Measurements from ENCODE around the gene GPM6B. TPM values are rescaled to one million over a fixed set of nuclear protein-coding genes. Genes with fewer than 3 reads are reported as not detected.
"Not testable (repeated sequence)": the region's sequence is repeated elsewhere in the genome, so short reads cannot be mapped to it uniquely, and the experiment has no call there.

Gene GPM6B
- polyA plus RNA-seq, 4 donors = 19.0 to 25.2 (median 22.5) TPM

DNA sequence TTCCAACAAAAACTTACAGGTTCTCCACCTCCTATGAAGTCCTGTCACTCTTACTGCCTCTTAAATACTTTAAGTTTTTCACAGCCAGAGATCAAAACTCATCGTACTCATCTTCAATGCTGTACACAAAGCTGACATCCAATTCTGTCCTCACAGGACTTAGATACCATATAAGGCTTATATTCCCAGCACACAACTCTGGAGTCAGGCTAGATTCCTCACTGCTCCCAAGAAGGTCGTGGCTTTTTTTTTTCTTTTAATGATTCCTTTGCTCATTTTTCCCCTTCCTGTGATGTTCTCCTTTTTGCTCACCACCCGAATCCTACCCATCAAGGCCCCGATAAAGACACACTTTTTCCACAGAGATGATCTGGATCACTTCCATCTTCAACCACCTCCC is 83.4 kb downstream of the GPM6B start:
- DNase-seq (ENCODE audit: low read depth in 4 of 4, low spot score in 3 of 4) = no peak

DNA sequence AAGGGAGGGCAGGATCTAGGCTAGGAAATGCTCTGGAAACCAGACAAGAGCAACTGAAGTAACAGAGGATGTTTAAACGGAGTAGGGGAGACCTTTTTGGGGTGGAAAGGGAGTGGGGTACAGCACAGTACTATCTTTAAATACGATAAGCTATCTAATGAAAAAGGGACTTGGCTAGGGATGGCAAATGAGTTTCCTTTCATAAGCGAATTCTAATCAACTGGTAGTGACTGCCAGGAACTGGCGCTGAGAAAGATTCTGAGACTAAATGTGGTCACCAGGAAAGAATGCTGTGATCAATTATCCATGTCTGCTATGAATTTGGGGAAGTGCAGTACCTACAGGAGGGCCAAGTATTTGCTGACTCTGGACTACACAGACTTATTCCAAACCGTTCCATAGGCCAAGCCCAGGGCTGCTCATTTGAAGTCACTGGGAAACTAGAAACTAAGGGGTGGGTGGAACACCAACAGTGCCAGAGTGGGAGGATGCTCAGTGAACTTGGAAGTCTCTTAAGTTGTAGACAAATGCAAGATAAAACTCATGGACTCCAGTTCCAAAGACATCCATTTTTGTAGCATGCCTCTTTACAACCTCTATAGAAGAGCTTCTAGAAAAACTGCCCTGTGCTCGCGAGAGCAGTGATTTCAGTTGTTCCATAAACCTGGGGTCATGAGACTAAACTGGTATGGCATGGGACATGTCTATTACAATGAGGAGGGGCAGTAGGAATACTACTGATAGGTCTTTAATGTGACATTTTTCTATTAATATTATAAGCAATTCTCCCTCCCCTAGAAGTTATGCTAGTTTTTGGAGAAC is 84.4 kb downstream of the GPM6B start:
- no peak for DNase-seq (ENCODE audit: low read depth in 4 of 4, low spot score in 3 of 4)

DNA sequence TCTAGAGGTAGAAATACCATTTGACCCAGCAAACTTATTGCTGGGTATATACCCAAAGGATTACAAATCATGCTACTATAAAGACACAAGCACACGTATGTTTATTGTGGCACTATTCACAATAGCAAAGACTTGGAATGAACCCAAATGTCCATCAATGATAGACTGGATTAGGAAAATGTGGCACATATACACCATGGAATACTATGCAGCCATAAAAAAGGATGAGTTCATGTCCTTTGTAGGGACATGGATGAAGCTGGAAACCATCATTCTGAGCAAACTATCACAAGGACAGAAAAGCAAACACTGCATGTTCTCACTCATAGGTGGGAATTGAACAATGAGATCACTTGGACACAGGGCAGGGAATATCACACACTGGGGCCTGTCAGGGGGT is 86.4 kb downstream of the GPM6B start:
- DNase-seq (ENCODE audit: low read depth in 4 of 4, low spot score in 3 of 4) = not testable (repeated sequence)

DNA sequence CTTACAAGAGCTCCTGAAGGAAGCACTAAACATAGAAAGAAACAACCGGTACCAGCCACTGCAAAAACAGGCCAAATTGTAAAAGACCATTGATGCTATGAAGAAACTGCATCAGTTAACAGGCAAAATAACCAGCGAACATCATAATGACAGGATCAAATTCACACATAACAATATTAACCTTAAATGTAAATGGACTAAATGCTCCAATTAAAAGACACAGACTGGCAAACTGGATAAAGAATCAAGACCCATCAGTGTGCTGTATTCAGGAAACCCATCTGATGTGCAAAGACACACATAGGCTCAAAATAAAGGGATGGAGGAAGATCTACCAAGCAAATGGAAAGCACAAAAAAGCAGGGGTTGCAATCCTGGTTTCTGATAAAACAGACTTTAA is 90.3 kb downstream of the GPM6B start:
- not testable (repeated sequence) for DNase-seq (ENCODE audit: low read depth in 4 of 4, low spot score in 3 of 4)

DNA sequence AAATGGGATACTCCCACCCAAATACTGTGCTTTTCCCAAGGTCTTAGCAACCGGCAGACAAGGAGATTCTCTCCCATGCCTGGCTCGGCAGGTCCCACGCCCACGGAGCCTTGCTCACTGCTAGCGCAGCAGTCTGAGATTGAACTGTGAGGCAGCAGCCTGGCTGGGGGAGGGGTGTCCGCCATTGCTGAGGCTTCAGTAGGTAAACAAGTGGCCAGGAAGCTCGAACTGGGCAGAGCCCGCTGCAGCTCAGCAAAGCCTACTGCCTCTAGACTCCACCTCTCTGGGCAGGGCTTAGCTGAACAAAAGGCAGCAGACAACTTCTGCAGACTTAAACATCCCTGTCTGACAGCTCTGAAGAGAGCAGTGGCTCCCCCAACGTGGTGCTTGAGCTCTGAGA is 92.0 kb downstream of the GPM6B start:
- not testable (repeated sequence) for DNase-seq (ENCODE audit: low read depth in 4 of 4, low spot score in 3 of 4)

DNA sequence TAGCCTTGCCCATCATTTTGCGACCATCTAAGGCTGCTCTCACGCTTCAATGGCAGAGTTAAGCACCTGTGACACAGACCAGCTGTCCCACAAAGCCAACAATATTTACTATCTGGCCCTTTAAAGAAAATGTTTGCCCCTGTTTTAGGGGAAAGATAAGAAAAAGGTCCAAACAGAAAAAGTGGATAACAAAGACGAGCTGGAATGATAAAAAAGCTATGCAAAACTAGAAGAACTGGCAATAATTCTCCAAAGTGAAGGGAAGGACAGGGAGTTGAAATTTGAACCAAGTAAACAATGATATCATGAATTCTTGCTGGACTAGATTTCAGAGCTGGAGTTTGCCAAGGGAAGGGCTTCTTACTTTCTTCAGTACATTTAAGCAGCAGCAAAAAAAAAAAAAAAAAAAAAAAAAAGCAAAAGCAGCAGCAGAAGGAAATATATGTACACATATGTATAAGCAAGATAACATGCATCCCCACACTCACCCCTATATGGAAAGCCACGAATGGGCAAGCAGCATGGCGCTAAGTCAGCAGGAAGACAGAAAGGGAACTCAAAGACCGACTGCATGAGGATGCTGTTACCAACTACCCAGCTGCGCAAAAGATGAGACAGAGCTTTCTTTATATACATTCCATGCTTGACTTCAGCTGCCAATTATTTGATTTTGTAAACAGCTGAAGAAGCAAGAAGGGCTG is 94.9 kb downstream of the GPM6B start:
- DNase-seq (ENCODE audit: low read depth in 4 of 4, low spot score in 3 of 4) = no peak

DNA sequence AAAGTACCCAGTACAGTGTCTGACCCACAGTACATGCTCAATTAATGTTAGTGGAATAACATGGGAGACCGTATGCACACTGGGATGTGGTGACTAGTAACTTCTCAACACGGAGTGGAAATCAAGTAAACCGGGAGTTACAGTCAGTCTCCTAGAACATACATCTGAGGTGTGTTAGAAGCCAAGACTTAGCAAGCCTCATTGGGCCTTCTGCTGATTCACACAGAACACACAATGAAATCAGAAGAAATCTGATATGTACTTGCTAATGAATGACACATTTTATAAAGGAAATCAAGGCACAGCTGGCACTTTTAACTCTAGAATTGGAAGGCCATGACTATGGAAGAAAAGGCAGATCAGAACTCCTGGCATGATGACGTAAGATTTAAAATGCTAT is 95.5 kb downstream of the GPM6B start:
- DNase-seq (ENCODE audit: low read depth in 4 of 4, low spot score in 3 of 4) = no peak

Other genes with a start within 250 kb of the GPM6B start
- 10 to 100 TPM; 22.2 to 29.5 (median 26.4) TPM for gene EGFL6, start 247.5 kb downstream of the GPM6B start, polyA plus RNA-seq (ENCODE audit: insufficient read length in 4 of 4)
- 1 to 10 TPM; 5.5 to 6.7 (median 6.2) TPM for gene TCEANC, start 164.0 kb downstream of the GPM6B start, polyA plus RNA-seq (ENCODE audit: insufficient read length in 4 of 4)
- 10 to 100 TPM; 25.6 to 31.4 (median 30.2) TPM for gene RAB9A, start 128.0 kb downstream of the GPM6B start, polyA plus RNA-seq (ENCODE audit: insufficient read length in 4 of 4)
- 10 to 100 TPM; 12.3 to 15.4 (median 13.8) TPM for gene TRAPPC2, start 82.5 kb downstream of the GPM6B start, polyA plus RNA-seq (ENCODE audit: insufficient read length in 4 of 4)
- 10 to 100 TPM; 32.2 to 40.5 (median 34.8) TPM for gene OFD1, start 82.3 kb downstream of the GPM6B start, polyA plus RNA-seq (ENCODE audit: insufficient read length in 4 of 4)
- 10 to 100 TPM; 26.5 to 34.0 (median 31.1) TPM for gene GEMIN8, start 212.8 kb upstream of the GPM6B start, polyA plus RNA-seq (ENCODE audit: insufficient read length in 4 of 4)